Eye (tissue), 1 donor: ENCODE data around the gene NELL1.
A peak's percentile ranks its signal among the peaks of the same experiment; 100 is the strongest.

ENCODE experiments used
- DNase-seq: peaks from one replicate; pipeline ENCODE4 v3.0.0-alpha.2; 2015

NELL1 gene

GRCh38 chr11:20990447-20990846 lies 321.1 kb downstream of the NELL1 start:
- no peak for DNase-seq

- no peak for DNase-seq
Observed at GRCh38 chr11:20991471-20991870, 322.1 kb downstream of the NELL1 start.

DNA sequence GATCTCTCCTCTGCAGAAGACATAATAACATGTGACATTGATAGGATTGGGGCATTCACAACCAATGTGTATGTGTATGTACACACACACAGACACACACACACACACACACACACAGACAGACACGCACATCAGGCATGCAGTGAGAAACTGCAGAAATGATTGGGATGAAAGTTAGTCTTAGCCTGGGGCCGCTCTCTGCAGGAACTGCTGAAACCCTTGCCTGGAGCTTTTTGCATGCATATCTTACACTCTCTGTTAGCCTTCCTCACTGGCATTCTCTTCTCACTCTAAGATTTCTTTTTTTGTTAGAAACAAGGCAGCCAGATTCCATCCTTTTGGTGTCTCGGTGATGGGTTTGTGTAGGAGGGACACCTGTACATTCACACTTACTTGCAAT lies 337.9 kb downstream of the NELL1 start:
- no peak for DNase-seq

DNA sequence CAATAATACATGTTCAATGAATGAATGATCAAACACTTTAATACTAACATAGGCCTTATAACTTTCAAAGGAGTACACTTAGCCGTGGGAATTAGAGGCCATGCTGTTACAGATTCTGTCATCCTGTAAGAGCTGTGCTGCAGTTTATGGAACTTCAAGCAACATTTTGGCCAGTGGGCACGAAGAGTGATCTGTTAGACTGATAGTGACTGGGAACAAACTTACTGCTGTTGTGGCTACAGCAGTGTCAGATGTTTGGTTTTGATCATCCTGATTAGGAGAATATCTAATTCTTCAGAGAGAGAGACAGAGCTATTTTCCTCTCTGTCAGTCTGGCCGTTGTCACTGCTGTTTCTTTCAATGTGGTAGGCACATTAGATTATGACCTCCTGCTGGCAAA lies 348.9 kb downstream of the NELL1 start:
- DNase-seq: no peak

DNA sequence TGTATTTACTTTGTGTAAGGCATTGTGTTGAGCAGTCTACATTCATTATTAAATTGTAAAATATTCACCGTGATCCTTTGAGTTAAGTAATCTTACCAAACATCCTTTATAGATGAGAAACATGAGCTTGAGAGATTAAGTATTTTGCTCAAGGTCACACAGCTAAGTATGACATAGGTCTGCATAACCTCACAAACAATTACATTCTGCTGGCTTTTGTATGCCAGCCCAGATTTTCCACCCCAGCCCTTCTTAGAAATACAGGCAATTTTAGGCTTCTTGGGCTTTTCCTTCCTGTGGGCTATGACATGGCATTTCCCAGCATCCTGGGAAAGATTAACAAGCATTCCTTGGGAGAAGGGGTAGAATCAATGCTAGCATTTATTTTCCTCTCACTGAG lies 357.3 kb downstream of the NELL1 start:
- no peak for DNase-seq

- DNase-seq: no peak
Observed at GRCh38 chr11:21037850-21038249, 368.5 kb downstream of the NELL1 start.

GRCh38 chr11:21038801-21039200 lies 369.4 kb downstream of the NELL1 start:
- DNase-seq: no peak

GRCh38 chr11:21040630-21041029 lies 371.2 kb downstream of the NELL1 start:
- no peak for DNase-seq

DNA sequence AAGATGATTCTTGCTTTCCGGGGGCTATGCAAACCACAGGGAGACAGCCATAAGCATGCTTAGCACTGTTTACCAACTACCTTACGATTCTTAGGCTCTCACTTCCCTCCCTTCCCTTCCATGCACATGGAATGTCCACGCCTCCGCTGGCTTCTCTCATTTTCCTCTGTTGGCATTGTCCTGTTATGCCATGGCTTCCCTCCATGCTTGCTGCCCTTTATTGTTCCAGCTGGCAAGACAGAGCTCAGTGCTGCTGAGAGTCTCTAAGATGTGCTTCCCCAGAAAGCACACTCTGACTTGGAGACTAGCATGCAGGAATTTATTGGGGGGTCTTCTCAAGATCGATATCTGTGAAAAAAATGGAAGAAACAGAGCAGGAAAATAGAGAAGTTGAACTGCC lies 379.2 kb downstream of the NELL1 start:
- DNase-seq: no peak

- DNase-seq: peak; percentile 8
Observed at GRCh38 chr11:21053466-21053865, 384.1 kb downstream of the NELL1 start.

GRCh38 chr11:21056644-21057043 lies 387.3 kb downstream of the NELL1 start:
- no peak for DNase-seq

DNA sequence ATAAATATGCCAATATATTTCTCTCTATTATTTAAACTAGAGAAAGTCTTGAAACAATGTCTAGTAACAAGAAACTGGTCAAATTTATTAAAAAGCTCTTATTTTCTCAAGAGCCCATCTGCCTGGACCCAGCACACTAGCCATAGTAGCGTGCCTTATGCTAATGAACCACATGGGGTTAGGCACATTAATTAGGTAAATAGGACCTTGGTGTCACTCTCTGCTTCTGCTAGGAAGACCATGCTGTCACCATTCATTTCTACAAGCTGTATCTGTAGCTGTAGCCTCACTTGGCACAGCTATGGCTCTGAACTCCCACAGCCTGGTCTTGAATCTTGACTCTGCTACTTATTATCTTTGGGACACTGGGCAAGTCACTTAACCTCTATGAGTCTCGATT lies 390.5 kb downstream of the NELL1 start:
- DNase-seq: no peak

DNA sequence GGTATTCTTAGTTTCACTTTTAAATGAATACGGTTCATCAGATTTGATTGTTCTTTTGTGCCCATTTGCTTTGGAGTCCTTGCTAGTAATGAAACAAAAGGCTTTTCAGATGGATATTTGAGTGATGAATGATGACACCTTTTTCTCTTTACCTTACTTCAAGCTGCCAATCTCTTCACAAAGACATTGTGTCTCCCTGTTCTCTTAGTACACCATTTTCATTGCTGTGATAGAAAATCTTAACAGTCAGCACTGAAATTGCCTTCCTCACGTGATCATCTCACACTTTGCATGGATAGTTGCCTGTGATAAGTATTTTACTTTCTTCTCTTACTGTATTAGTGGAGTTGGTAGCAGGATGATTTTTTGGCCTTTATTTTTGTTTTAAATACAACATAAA lies 396.6 kb downstream of the NELL1 start:
- no peak for DNase-seq

- DNase-seq: no peak
Observed at GRCh38 chr11:21068886-21069285, 399.5 kb downstream of the NELL1 start.

DNA sequence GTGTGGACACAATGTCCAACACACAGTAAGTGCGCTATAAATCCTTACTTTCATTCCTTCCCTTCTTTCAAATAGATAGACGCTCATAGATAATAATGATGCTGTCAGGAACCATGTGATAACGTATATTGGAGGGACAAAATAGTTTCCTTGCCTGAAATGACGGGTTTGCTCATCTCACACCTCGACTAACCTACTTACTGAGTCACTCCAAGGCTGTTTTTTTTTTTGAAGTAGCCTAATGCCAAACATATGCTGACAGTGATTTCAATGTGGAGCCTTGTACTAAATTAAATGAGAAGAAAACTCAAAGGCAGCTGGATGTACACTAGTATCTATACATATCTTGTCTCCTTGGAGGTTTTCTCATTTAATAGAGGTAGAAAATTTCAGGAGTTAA lies 400.5 kb downstream of the NELL1 start:
- DNase-seq: no peak

DNA sequence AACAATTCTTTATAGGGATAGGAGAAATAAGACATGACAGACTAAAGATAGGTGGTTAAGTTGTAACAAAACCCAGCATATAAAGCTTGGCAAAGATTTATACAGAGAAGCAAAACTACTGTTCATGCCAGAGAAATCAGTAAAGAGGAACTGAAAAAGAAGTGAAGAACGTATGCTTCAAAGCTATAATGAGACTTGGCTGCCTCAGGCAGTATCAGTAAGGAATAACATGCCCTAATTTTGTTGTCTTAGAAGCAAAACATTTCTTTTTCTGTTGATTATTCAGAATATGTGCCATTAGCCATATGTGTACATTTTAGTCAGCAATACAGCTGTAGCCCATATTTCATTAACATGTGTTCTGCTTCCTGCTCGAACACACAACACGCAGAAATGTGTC lies 403.2 kb downstream of the NELL1 start:
- DNase-seq: no peak

- DNase-seq: no peak
Observed at GRCh38 chr11:21082853-21083252, 413.5 kb downstream of the NELL1 start.

DNA sequence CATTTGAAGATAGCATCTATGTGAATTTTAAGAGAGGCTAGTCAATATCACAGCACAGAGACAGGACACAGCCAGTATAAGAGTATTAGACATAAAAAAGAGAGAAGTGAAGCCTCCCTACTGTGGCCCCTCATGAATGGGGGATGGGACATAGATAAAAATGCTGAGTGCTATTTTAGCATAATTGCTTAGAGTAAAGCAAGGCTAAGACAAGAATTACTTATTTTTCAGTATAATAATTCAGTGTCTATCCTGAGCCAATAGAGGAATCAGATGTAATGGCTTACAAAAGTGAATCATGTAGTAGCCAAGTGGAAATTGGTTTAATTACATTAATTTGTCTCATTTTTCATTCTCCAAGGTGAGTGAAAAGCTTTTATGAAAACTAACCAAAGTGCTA lies 419.5 kb downstream of the NELL1 start:
- DNase-seq: no peak

- no peak for DNase-seq
Observed at GRCh38 chr11:21104641-21105040, 435.3 kb downstream of the NELL1 start.

DNA sequence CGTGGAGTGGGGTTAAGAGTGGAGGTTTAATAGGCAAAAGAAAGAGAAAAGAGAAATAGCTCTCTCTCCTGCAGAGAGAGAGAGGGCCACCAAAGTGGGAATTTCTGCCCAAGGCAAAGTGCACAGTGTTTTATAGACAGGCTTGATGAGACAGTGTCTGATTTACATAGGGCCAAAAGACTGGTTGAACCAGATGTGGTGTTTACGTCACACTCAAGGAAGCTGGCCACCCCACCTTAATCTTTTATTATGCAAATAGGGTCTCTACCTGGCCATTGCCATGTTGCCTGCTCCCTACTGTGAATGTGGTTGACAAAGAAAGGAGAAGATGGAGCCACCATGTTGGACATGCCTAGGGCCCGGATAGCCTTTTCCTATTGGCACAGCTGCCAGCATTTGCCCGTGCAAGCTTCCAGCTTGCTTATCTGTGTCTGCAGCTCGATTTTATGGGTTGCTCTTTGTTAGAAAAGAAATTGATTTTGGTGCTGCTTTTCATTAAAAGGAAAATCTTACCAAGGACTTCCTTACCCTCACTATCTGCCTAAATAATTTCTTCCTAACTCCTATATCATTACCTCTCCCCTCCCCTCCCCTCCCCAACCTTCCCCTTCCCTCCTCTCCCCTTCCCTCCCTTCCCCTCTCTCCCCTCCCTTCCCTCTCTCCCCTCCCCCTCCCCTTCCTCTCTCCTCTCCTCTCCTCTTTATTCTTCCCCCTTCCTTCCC lies 436.0 kb downstream of the NELL1 start:
- no peak for DNase-seq

GRCh38 chr11:21109341-21109740 lies 440.0 kb downstream of the NELL1 start:
- DNase-seq: no peak

DNA sequence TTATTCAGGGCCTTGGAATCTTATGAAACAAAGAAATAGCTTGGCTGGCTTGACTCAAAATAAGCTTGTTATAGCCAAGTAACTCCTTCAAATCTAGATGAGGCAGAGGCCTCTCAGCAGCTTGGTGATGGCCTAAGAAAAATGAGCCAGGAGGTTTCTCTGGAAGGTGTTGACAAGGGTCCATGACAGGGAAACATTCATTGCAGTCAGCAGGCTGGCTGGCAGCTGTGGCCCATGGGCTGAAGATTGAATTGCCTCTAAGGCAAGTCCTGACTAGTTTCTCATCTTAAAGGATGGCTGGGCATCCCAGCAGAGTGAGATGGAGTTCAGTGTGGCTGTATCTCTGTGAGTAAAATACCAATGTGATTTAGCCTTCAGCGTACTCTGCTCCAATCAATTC lies 441.0 kb downstream of the NELL1 start:
- DNase-seq: peak; percentile 5

GRCh38 chr11:21113876-21114275 lies 444.5 kb downstream of the NELL1 start:
- no peak for DNase-seq

GRCh38 chr11:21116009-21116408 lies 446.6 kb downstream of the NELL1 start:
- no peak for DNase-seq

GRCh38 chr11:21119411-21119810 lies 450.0 kb downstream of the NELL1 start:
- no peak for DNase-seq
